Measurements from ENCODE around the gene SRP68.
"Not testable (repeated sequence)": the region's sequence is repeated elsewhere in the genome, so short reads cannot be mapped to it uniquely, and the experiment has no call there.

The SRP68 gene

GRCh38 chr17:76076765-76077583, 4.7 kb upstream of the SRP68 start:
- DNase-seq, result peak in 1 of 2 experiments; percentile 34

GRCh38 chr17:76076146-76076764, 3.9 kb upstream of the SRP68 start:
- DNase-seq, result no peak

- peak; percentile 48 to 74 for DNase-seq
These were observed 3.2 kb upstream of the SRP68 start for GRCh38 chr17:76075364-76076145.

- DNase-seq, result no peak
These were observed 2.4 kb upstream of the SRP68 start, which contains the start of gene GALR2 for GRCh38 chr17:76074390-76075363. GALR2 (plus strand) TSS chr17:76074781; CDS start chr17:76074884, 103 bp downstream.

GRCh38 chr17:76071531-76072147, 678 bp downstream of the SRP68 start:
- no peak for DNase-seq

GRCh38 chr17:76065775-76066174, 6.5 kb downstream of the SRP68 start:
- DNase-seq, result no peak

- DNase-seq, result no peak
These were observed 8.3 kb downstream of the SRP68 start for GRCh38 chr17:76063875-76064546.

GRCh38 chr17:76058264-76058663, 14.1 kb downstream of the SRP68 start:
- DNase-seq, result not testable (repeated sequence)

- DNase-seq, result no peak
These were observed 15.4 kb downstream of the SRP68 start for GRCh38 chr17:76056882-76057281.

- no peak for DNase-seq
These were observed 18.2 kb downstream of the SRP68 start for GRCh38 chr17:76054112-76054476.

- no peak for DNase-seq
These were observed 18.8 kb downstream of the SRP68 start for GRCh38 chr17:76053246-76054111.

- no peak for DNase-seq
These were observed 20.8 kb downstream of the SRP68 start for GRCh38 chr17:76051561-76051960.

- no peak for DNase-seq
These were observed 21.5 kb downstream of the SRP68 start for GRCh38 chr17:76050538-76051467.

GRCh38 chr17:76049836-76050537, 22.3 kb downstream of the SRP68 start:
- DNase-seq, result no peak

- peak in 1 of 2 experiments; percentile 20 for DNase-seq
These were observed 23.1 kb downstream of the SRP68 start for GRCh38 chr17:76049239-76049638.

- DNase-seq, result no peak
These were observed 23.6 kb downstream of the SRP68 start for GRCh38 chr17:76048711-76049110.

- no peak for DNase-seq
These were observed 24.2 kb downstream of the SRP68 start for GRCh38 chr17:76048025-76048605.

- no peak for DNase-seq
These were observed 26.3 kb downstream of the SRP68 start for GRCh38 chr17:76046064-76046463.
